ENCODE results near the gene TBC1D22B.
"Not testable (repeated sequence)": the region's sequence is repeated elsewhere in the genome, so short reads cannot be mapped to it uniquely, and the experiment has no call there.

TBC1D22B gene

GRCh38 chr6:37324131-37325033 lies 66.8 kb downstream of the TBC1D22B start:
- DNase-seq = no peak
- no CpG with 5 or more reads among the region's 4 CpGs for WGBS (ENCODE audit: extremely low coverage, insufficient coverage, insufficient read length)
- no peak overlapping the region for H3K9ac ChIP-seq (ENCODE audit: low read length)
- H3K79me1 ChIP-seq (ENCODE audit: low read length) = peaks cover 2% of the 10 kb centered on the region
- no peaks in the 10 kb centered on the region for H3K79me2 ChIP-seq (ENCODE audit: control insufficient read depth, insufficient read depth, low read length, poor library complexity)
- H4K91ac ChIP-seq (ENCODE audit: low read depth, low read length) = no peak overlapping the region
- H2AK5ac ChIP-seq (ENCODE audit: low read length) = no peak overlapping the region
- no peak overlapping the region for H3K4me2 ChIP-seq (ENCODE audit: low read length)
- no peak overlapping the region for H4K12ac ChIP-seq (ENCODE audit: low read depth, low read length)
- H3K4me3 ChIP-seq (ENCODE audit: low read depth, low read length) = no peak overlapping the region
- H2AFZ ChIP-seq (ENCODE audit: insufficient read depth, low read length, poor library complexity) = no peak overlapping the region
- no peak overlapping the region for H4K8ac ChIP-seq (ENCODE audit: low read depth, low read length)
- H3K27ac ChIP-seq (ENCODE audit: low read depth, low read length) = no peak overlapping the region
- no peak overlapping the region for H3K18ac ChIP-seq (ENCODE audit: low read length)
- peaks cover 7 to 11% of the 10 kb centered on the region in 2 experiments for H3K4me1 ChIP-seq (ENCODE audit: control insufficient read depth in 1 of 2, insufficient read depth in 2 of 2, low read length in 2 of 2)
- no peak overlapping the region for H2BK5ac ChIP-seq (ENCODE audit: low read depth, low read length, poor library complexity)
- no peak overlapping the region for H3K14ac ChIP-seq (ENCODE audit: low read length)
- H2BK12ac ChIP-seq (ENCODE audit: low read length) = no peak overlapping the region
- H3K23ac ChIP-seq (ENCODE audit: low read length) = no peak overlapping the region
- H3K9me3 ChIP-seq (ENCODE audit: insufficient read depth, low read depth, low read length) = no peaks in the 10 kb centered on the region
- peaks cover 3 to 11% of the 10 kb centered on the region in 2 experiments for H3K36me3 ChIP-seq (ENCODE audit: control insufficient read depth in 1 of 2, insufficient read depth in 2 of 2, low read length in 2 of 2)
- no peak overlapping the region for H3K4ac ChIP-seq (ENCODE audit: low read depth, low read length)
- no peaks in the 10 kb centered on the region for H3K27me3 ChIP-seq (ENCODE audit: insufficient read depth, low read length)
- no peak overlapping the region for H2BK120ac ChIP-seq (ENCODE audit: insufficient read depth, low read length, poor library complexity)

- H3K27ac ChIP-seq (ENCODE audit: low read depth, low read length); H3K9ac ChIP-seq (ENCODE audit: low read length); H3K14ac ChIP-seq (ENCODE audit: low read length); H4K12ac ChIP-seq (ENCODE audit: low read depth, low read length); H3K79me1 ChIP-seq (ENCODE audit: low read length); H3K23ac ChIP-seq (ENCODE audit: low read length); DNase-seq; H3K9me3 ChIP-seq (ENCODE audit: insufficient read depth, low read depth, low read length); H3K4me3 ChIP-seq (ENCODE audit: low read depth, low read length); H4K91ac ChIP-seq (ENCODE audit: low read depth, low read length); H4K8ac ChIP-seq (ENCODE audit: low read depth, low read length); H3K79me2 ChIP-seq (ENCODE audit: control insufficient read depth, insufficient read depth, low read length, poor library complexity); H3K4me1 ChIP-seq (ENCODE audit: control insufficient read depth in 1 of 2, insufficient read depth in 2 of 2, low read length in 2 of 2); H3K4ac ChIP-seq (ENCODE audit: low read depth, low read length); H2BK120ac ChIP-seq (ENCODE audit: insufficient read depth, low read length, poor library complexity); H2BK12ac ChIP-seq (ENCODE audit: low read length); H3K4me2 ChIP-seq (ENCODE audit: low read length); H3K18ac ChIP-seq (ENCODE audit: low read length); H2AFZ ChIP-seq (ENCODE audit: insufficient read depth, low read length, poor library complexity); H3K27me3 ChIP-seq (ENCODE audit: insufficient read depth, low read length); H2BK5ac ChIP-seq (ENCODE audit: low read depth, low read length, poor library complexity); H2AK5ac ChIP-seq (ENCODE audit: low read length): not testable (repeated sequence)
- peaks cover 6 to 23% of the 10 kb centered on the region in 2 experiments for H3K36me3 ChIP-seq (ENCODE audit: control insufficient read depth in 1 of 2, insufficient read depth in 2 of 2, low read length in 2 of 2)
- WGBS (ENCODE audit: extremely low coverage, insufficient coverage, insufficient read length) = no CpG with 5 or more reads among the region's 10 CpGs
Measured at GRCh38 chr6:37330345-37330744, 72.8 kb downstream of the TBC1D22B start.

- no peak for DNase-seq
- no peak overlapping the region for H4K8ac ChIP-seq (ENCODE audit: low read depth, low read length)
- H3K9ac ChIP-seq (ENCODE audit: low read length) = no peak overlapping the region
- H2AK5ac ChIP-seq (ENCODE audit: low read length) = no peak overlapping the region
- H3K27ac ChIP-seq (ENCODE audit: low read depth, low read length) = no peak overlapping the region
- H3K4me3 ChIP-seq (ENCODE audit: low read depth, low read length) = no peak overlapping the region
- no peaks in the 10 kb centered on the region for H3K79me2 ChIP-seq (ENCODE audit: control insufficient read depth, insufficient read depth, low read length, poor library complexity)
- H2BK12ac ChIP-seq (ENCODE audit: low read length) = no peak overlapping the region
- no peaks in the 10 kb centered on the region for H3K4me1 ChIP-seq (ENCODE audit: control insufficient read depth in 1 of 2, insufficient read depth in 2 of 2, low read length in 2 of 2)
- H3K4ac ChIP-seq (ENCODE audit: low read depth, low read length) = no peak overlapping the region
- no peak overlapping the region for H4K91ac ChIP-seq (ENCODE audit: low read depth, low read length)
- no peak overlapping the region for H2AFZ ChIP-seq (ENCODE audit: insufficient read depth, low read length, poor library complexity)
- no peaks in the 10 kb centered on the region for H3K9me3 ChIP-seq (ENCODE audit: insufficient read depth, low read depth, low read length)
- peaks cover 6 to 23% of the 10 kb centered on the region in 2 experiments for H3K36me3 ChIP-seq (ENCODE audit: control insufficient read depth in 1 of 2, insufficient read depth in 2 of 2, low read length in 2 of 2)
- no peak overlapping the region for H2BK120ac ChIP-seq (ENCODE audit: insufficient read depth, low read length, poor library complexity)
- H3K23ac ChIP-seq (ENCODE audit: low read length) = no peak overlapping the region
- no peak overlapping the region for H3K18ac ChIP-seq (ENCODE audit: low read length)
- WGBS (ENCODE audit: extremely low coverage, insufficient coverage, insufficient read length) = no CpG with 5 or more reads among the region's 13 CpGs
- no peak overlapping the region for H3K14ac ChIP-seq (ENCODE audit: low read length)
- H3K4me2 ChIP-seq (ENCODE audit: low read length) = no peak overlapping the region
- H4K12ac ChIP-seq (ENCODE audit: low read depth, low read length) = no peak overlapping the region
- no peaks in the 10 kb centered on the region for H3K27me3 ChIP-seq (ENCODE audit: insufficient read depth, low read length)
- no peak overlapping the region for H2BK5ac ChIP-seq (ENCODE audit: low read depth, low read length, poor library complexity)
- H3K79me1 ChIP-seq (ENCODE audit: low read length) = no peaks in the 10 kb centered on the region
Measured at GRCh38 chr6:37331047-37331446, 73.5 kb downstream of the TBC1D22B start.

GRCh38 chr6:37332894-37333293 lies 75.3 kb downstream of the TBC1D22B start:
- Histone ChIP-seq H4K91ac (ENCODE audit: low read depth, low read length) (no peak overlapping the region), H4K12ac (ENCODE audit: low read depth, low read length) (no peak overlapping the region), H2AK5ac (ENCODE audit: low read length) (no peak overlapping the region), H3K79me2 (ENCODE audit: control insufficient read depth, insufficient read depth, low read length, poor library complexity) (no peaks in the 10 kb centered on the region), H3K79me1 (ENCODE audit: low read length) (no peaks in the 10 kb centered on the region), H3K4me3 (ENCODE audit: low read depth, low read length) (no peak overlapping the region), H4K8ac (ENCODE audit: low read depth, low read length) (no peak overlapping the region), H2BK12ac (ENCODE audit: low read length) (no peak overlapping the region), H3K9me3 (ENCODE audit: insufficient read depth, low read depth, low read length) (no peaks in the 10 kb centered on the region), H3K4me1 (ENCODE audit: control insufficient read depth in 1 of 2, insufficient read depth in 2 of 2, low read length in 2 of 2) (no peaks in the 10 kb centered on the region), H3K4ac (ENCODE audit: low read depth, low read length) (no peak overlapping the region), H2AFZ (ENCODE audit: insufficient read depth, low read length, poor library complexity) (no peak overlapping the region), H3K9ac (ENCODE audit: low read length) (no peak overlapping the region), H3K18ac (ENCODE audit: low read length) (no peak overlapping the region), H3K4me2 (ENCODE audit: low read length) (no peak overlapping the region), H2BK5ac (ENCODE audit: low read depth, low read length, poor library complexity) (no peak overlapping the region), H3K27me3 (ENCODE audit: insufficient read depth, low read length) (no peaks in the 10 kb centered on the region), H3K27ac (ENCODE audit: low read depth, low read length) (no peak overlapping the region), H3K36me3 (ENCODE audit: control insufficient read depth in 1 of 2, insufficient read depth in 2 of 2, low read length in 2 of 2) (peaks cover 6 to 23% of the 10 kb centered on the region in 2 experiments), H3K14ac (ENCODE audit: low read length) (no peak overlapping the region), H3K23ac (ENCODE audit: low read length) (no peak overlapping the region), H2BK120ac (ENCODE audit: insufficient read depth, low read length, poor library complexity) (no peak overlapping the region)
- no CpG with 5 or more reads among the region's 1 CpG for WGBS (ENCODE audit: extremely low coverage, insufficient coverage, insufficient read length)
- DNase-seq = no peak

Measured in trophoblast cell (in vitro differentiated cells and primary cell).